ENCODE measurements around the gene EBF3. TPM values are rescaled to one million over a fixed set of nuclear protein-coding genes. Genes with fewer than 3 reads are reported as not detected.

Gene EBF3
- total and polyA plus RNA-seq, 10 donors = 0.02 to 0.20 (median 0.13) TPM; not detected in 6

GRCh38 chr10:129881641-129882040, 82.4 kb downstream of the EBF3 start:
- intact Hi-C loops (cut with DNase I; ENCODE audit: low total_unique reads) = no loop called here
- no peak for TF ChIP-seq POLR2A (IDR thresholded peaks at IDR 0.05)
- no peak for TF ChIP-seq CTCF (IDR thresholded peaks at IDR 0.05 in 8 of 11, conservative IDR thresholded peaks at IDR 0.05 in 3 of 11)
- no peak for TF ChIP-seq POLR2AphosphoS5 (IDR thresholded peaks at IDR 0.05)
- Histone ChIP-seq H3K4me1 (no peaks in the 10 kb centered on the region), H3K9me3 (no peaks in the 10 kb centered on the region), H3K27ac (no peak overlapping the region), H3K4me3 (no peak overlapping the region), H3K36me3 (no peaks in the 10 kb centered on the region), H3K27me3 (replicated peaks in 1 of 7) (no peaks in the 10 kb centered on the region)
- 67 to 78% (median 75%) methylated on average over 6 of the region's 6 CpGs for WGBS, 5 donors
- no peak for DNase-seq

- Histone ChIP-seq H3K9me3 (no peaks in the 10 kb centered on the region), H3K4me3 (no peak overlapping the region), H3K36me3 (no peaks in the 10 kb centered on the region), H3K27me3 (replicated peaks in 1 of 7) (no peaks in the 10 kb centered on the region), H3K4me1 (no peaks in the 10 kb centered on the region), H3K27ac (no peak overlapping the region)
- 74 to 88% (median 79%) methylated on average over 8 of the region's 8 CpGs for WGBS, 5 donors
- intact Hi-C loops (cut with DNase I; ENCODE audit: low total_unique reads) = no loop called here
- no peak for DNase-seq
- TF ChIP-seq POLR2A (IDR thresholded peaks at IDR 0.05) = no peak
- TF ChIP-seq POLR2AphosphoS5 (IDR thresholded peaks at IDR 0.05) = no peak
- TF ChIP-seq CTCF (IDR thresholded peaks at IDR 0.05 in 8 of 11, conservative IDR thresholded peaks at IDR 0.05 in 3 of 11) = no peak
Observed at GRCh38 chr10:129880191-129880870, 83.7 kb downstream of the EBF3 start.

GRCh38 chr10:129879655-129880054, 84.4 kb downstream of the EBF3 start:
- Histone ChIP-seq H3K27ac (no peak overlapping the region), H3K36me3 (no peaks in the 10 kb centered on the region), H3K4me1 (no peaks in the 10 kb centered on the region), H3K27me3 (replicated peaks in 1 of 7) (no peaks in the 10 kb centered on the region), H3K9me3 (no peaks in the 10 kb centered on the region), H3K4me3 (no peak overlapping the region)
- TF ChIP-seq CTCF (IDR thresholded peaks at IDR 0.05 in 8 of 11, conservative IDR thresholded peaks at IDR 0.05 in 3 of 11) (no peak), POLR2A (IDR thresholded peaks at IDR 0.05) (no peak), POLR2AphosphoS5 (IDR thresholded peaks at IDR 0.05) (no peak)
- DNase-seq = no peak
- intact Hi-C loops (cut with DNase I; ENCODE audit: low total_unique reads) = no loop called here
- WGBS, 5 donors = 93 to 96% (median 95%) methylated on average over 14 of the region's 14 CpGs

- no peaks in the 10 kb centered on the region for H3K36me3 ChIP-seq
- DNase-seq = no peak
- TF ChIP-seq POLR2A (IDR thresholded peaks at IDR 0.05) (no peak), POLR2AphosphoS5 (IDR thresholded peaks at IDR 0.05) (no peak), CTCF (IDR thresholded peaks at IDR 0.05 in 8 of 11, conservative IDR thresholded peaks at IDR 0.05 in 3 of 11) (no peak)
- no peak overlapping the region for H3K27ac ChIP-seq
- no peaks in the 10 kb centered on the region for H3K9me3 ChIP-seq
- no peak overlapping the region for H3K4me3 ChIP-seq
- no peaks in the 10 kb centered on the region for H3K27me3 ChIP-seq (replicated peaks in 1 of 7)
- H3K4me1 ChIP-seq = no peaks in the 10 kb centered on the region
- WGBS, 5 donors = 84 to 97% (median 91%) methylated on average over 6 of the region's 6 CpGs
- intact Hi-C loops (cut with DNase I; ENCODE audit: low total_unique reads) = no loop called here
Observed at GRCh38 chr10:129878835-129879234, 85.2 kb downstream of the EBF3 start.
